Calu3 (cell line): ENCODE data around the gene METTL9. TPM values are rescaled to one million over a fixed set of nuclear protein-coding genes. Genes with fewer than 3 reads are reported as not detected.

Experiments used
- BruUV-seq: library from RNA; stranded (reverse); fragments of 400-500 nt; replicated peaks from 2 replicates; lab custom pipeline; 2021; lab: Mats Ljungman, UMichigan
- CTCF ChIA-PET: fragments of 300-600 bp; sonication (Branson Sonifier 250); formaldehyde crosslinking; loops from one replicate; lab custom pipeline; 2022; ENCODE audit warnings: antibody characterized with exemption; lab: Charles Lee
- DNase-seq: peaks from one replicate; pipeline ENCODE4 v3.0.0; 2022
- H3K27ac Mint-ChIP-seq: one replicate; pipeline ENCODE4 v1.8.0; 2022; ENCODE audit warnings: mixed read lengths; ENCODE audit not compliant: unreplicated experiment
- H3K27me3 Mint-ChIP-seq: one replicate; pipeline ENCODE4 v1.8.0; 2022; ENCODE audit warnings: mixed read lengths; ENCODE audit not compliant: unreplicated experiment
- H3K36me3 Mint-ChIP-seq: one replicate; pipeline ENCODE4 v1.8.0; 2022; ENCODE audit warnings: mild to moderate bottlenecking, moderate library complexity, mixed read lengths; ENCODE audit not compliant: insufficient read depth, unreplicated experiment
- H3K4me1 Mint-ChIP-seq: one replicate; pipeline ENCODE4 v1.8.0; 2022; ENCODE audit warnings: mild to moderate bottlenecking, low read depth, mixed read lengths; ENCODE audit not compliant: unreplicated experiment
- H3K4me3 Mint-ChIP-seq: one replicate; pipeline ENCODE4 v1.8.0; 2022; ENCODE audit warnings: mild to moderate bottlenecking, low read depth, moderate library complexity, mixed read lengths; ENCODE audit not compliant: unreplicated experiment
- H3K9me3 Mint-ChIP-seq: one replicate; pipeline ENCODE4 v1.8.0; 2022; ENCODE audit warnings: low read depth, mixed read lengths; ENCODE audit not compliant: unreplicated experiment
- intact Hi-C: fragments of 100-400 bp; cut with micrococcal nuclease; formaldehyde crosslinking; loops from one replicate; pipeline ENCODE4 v1.10.0; 2022; ENCODE audit not compliant: unreplicated experiment
- total RNA-seq: library from RNA; stranded (reverse); gene quantifications from 2 replicates; pipeline ENCODE4 v1.2.3, GENCODE V29; 2022
- TF ChIP-seq, protein P1 (sequence below): fragments of 200-600 bp; IDR thresholded peaks from one replicate; pipeline ENCODE4 v1.8.0; 2022; ENCODE audit warnings: antibody characterized with exemption; ENCODE audit not compliant: unreplicated experiment

METTL9 gene
- total RNA-seq, 1 experiment from 2014 or later: 109 TPM

DNA sequence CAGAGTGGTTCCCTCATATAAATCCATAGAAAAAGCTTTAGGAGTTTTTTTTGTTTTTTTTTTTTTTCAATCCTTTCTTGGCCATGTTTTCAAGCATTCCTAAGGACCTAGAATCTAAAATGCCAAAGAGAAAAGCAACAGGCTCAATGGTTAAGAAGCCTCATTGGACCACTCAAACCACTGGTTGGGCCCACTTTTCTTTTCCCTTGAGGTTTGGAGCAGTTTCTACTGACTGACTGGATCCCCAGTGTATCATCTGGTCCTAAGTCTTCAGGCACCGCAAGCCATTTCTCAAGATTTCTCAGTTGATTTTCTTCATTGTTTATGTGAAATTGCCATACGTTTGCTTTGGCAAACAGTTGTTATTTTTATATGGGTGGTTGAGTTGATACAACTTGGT is 14.4 kb downstream of the METTL9 start:
- peaks cover 33% of the 10 kb centered on the region for H3K4me1 Mint-ChIP-seq
- TF ChIP-seq, protein P1, sequence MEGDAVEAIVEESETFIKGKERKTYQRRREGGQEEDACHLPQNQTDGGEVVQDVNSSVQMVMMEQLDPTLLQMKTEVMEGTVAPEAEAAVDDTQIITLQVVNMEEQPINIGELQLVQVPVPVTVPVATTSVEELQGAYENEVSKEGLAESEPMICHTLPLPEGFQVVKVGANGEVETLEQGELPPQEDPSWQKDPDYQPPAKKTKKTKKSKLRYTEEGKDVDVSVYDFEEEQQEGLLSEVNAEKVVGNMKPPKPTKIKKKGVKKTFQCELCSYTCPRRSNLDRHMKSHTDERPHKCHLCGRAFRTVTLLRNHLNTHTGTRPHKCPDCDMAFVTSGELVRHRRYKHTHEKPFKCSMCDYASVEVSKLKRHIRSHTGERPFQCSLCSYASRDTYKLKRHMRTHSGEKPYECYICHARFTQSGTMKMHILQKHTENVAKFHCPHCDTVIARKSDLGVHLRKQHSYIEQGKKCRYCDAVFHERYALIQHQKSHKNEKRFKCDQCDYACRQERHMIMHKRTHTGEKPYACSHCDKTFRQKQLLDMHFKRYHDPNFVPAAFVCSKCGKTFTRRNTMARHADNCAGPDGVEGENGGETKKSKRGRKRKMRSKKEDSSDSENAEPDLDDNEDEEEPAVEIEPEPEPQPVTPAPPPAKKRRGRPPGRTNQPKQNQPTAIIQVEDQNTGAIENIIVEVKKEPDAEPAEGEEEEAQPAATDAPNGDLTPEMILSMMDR: no peak
- no peak overlapping the region for H3K4me3 Mint-ChIP-seq
- BruUV-seq: no TSS peak
- H3K36me3 Mint-ChIP-seq: peaks cover 12% of the 10 kb centered on the region
- no peaks in the 10 kb centered on the region for H3K9me3 Mint-ChIP-seq
- CTCF ChIA-PET: interaction anchor here (1.9 kb wide), 1 partner anchor 11 kb away, joined by 5 read pairs; no protein-coding TSS in a partner anchor
- intact Hi-C loops: no loop called here
- H3K27ac Mint-ChIP-seq: no peak overlapping the region
- H3K27me3 Mint-ChIP-seq: no peaks in the 10 kb centered on the region
- no peak for DNase-seq

DNA sequence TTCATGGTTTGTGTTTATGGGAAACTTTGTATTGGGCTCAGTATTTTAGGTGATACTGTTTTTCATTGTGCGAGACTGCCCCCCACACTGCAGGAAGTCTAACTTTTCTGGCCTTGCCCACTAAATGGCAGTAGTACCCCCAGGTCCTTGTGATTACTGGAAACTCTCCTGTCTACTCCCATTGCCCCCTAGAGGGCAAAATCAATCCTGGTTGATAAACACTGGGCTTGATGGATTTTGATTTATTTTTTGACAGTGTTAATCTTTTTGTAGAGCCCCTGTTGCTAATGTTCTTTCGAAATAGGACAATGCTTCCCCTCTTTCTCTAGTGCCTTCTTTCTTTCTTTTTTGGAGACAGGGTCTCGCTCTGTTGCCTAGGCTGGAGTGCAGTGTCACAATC is 15.5 kb downstream of the METTL9 start:
- no peak overlapping the region for H3K27ac Mint-ChIP-seq
- H3K36me3 Mint-ChIP-seq: peaks cover 14% of the 10 kb centered on the region
- TF ChIP-seq, protein P1: peak; percentile 26
- H3K9me3 Mint-ChIP-seq: no peaks in the 10 kb centered on the region
- no peak for DNase-seq
- intact Hi-C loops: no loop called here
- CTCF ChIA-PET: interaction anchor here (1.9 kb wide), 1 partner anchor 10 kb away, joined by 5 read pairs; no protein-coding TSS in a partner anchor
- H3K4me1 Mint-ChIP-seq: peaks cover 23% of the 10 kb centered on the region
- H3K4me3 Mint-ChIP-seq: no peak overlapping the region
- BruUV-seq: no TSS peak
- no peaks in the 10 kb centered on the region for H3K27me3 Mint-ChIP-seq

DNA sequence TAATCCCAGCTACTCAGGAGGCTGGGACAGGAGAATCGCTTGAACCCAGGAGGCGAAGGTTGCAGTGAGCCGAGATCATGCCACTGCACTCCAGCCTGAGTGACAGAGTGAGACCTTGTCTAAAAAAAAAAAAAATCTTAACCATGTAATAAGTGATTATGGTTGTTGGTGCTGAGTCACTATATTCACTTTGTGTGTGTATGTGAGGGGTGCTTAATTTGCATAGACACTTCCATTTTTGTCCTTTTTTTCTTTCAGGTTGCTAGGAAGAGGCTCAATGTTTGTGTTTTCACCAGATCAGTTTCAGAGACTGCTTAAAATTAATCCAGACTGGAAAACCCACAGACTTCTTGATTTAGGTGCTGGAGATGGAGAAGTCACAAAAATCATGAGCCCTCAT is 18.2 kb downstream of the METTL9 start:
- Mint-ChIP-seq H3K4me1 (no peaks in the 10 kb centered on the region), H3K27ac (no peak overlapping the region), H3K36me3 (peaks cover 14% of the 10 kb centered on the region), H3K4me3 (no peak overlapping the region), H3K9me3 (no peaks in the 10 kb centered on the region), H3K27me3 (no peaks in the 10 kb centered on the region)
- TF ChIP-seq, protein P1: no peak
- intact Hi-C loops: no loop called here
- CTCF ChIA-PET: no interaction called here
- BruUV-seq: no TSS peak
- no peak for DNase-seq

DNA sequence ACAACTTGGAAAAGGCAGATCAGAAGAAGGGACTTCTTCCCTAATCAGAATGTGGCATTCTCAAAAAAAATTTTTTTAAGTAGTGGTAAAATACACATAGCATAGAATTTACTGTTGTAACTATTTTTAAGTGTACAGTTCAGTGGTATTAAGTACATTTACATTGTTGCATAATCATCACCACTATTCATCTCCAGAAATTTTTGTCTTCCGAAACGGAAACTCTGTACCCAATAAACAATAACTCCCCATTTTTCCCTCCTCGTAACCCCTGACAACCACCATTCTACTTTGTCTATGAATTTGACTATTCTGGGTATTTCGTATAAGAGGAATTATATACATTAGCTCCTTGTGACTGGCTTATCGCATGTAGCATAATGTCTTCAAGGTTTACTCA is 18.9 kb downstream of the METTL9 start:
- Mint-ChIP-seq H3K27ac (no peak overlapping the region), H3K4me1 (no peaks in the 10 kb centered on the region), H3K36me3 (peaks cover 14% of the 10 kb centered on the region), H3K27me3 (no peaks in the 10 kb centered on the region), H3K4me3 (no peak overlapping the region), H3K9me3 (no peaks in the 10 kb centered on the region)
- TF ChIP-seq, protein P1: no peak
- no TSS peak for BruUV-seq
- intact Hi-C loops: no loop called here
- CTCF ChIA-PET: interaction anchor here (0.6 kb wide), 1 partner anchor 582 kb away, joined by 3 read pairs; no protein-coding TSS in a partner anchor
- no peak for DNase-seq
